A549 (cell line): ENCODE measurements around the gene RBBP7. TPM values are rescaled to one million over a fixed set of nuclear protein-coding genes. Genes with fewer than 3 reads are reported as not detected.
A peak's percentile ranks its signal among the peaks of the same experiment; 100 is the strongest.
"Not testable (repeated sequence)": the region's sequence is repeated elsewhere in the genome, so short reads cannot be mapped to it uniquely, and the experiment has no call there.

Experiments used
- ATAC-seq, 2 experiments: fragments of 200-7000 bp in 1 of 2; fragments of >200 bp in 1 of 2; cut with Nextera tagmentation in 1 of 2; cut with Tn5 transposase in 1 of 2; 3 replicates each; pipeline versions ENCODE4 v1.8.0 to v1.9.1; 2018 to 2020; ENCODE audit warnings: mild to moderate bottlenecking in 1 of 2, moderate library complexity in 1 of 2
- CTCF ChIA-PET: fragments of 300-600 bp; sonication (Branson Sonifier 250); formaldehyde crosslinking; extraction: SDS; loops from one replicate; lab custom pipeline; 2021; ENCODE audit warnings: antibody characterized with exemption, inconsistent platforms; lab: Yijun Ruan, JAX
- POLR2A ChIA-PET: fragments of 350-600 bp; formaldehyde crosslinking; extraction: SDS; loops from one replicate; lab custom pipeline; 2021; ENCODE audit warnings: antibody characterized with exemption, inconsistent platforms; lab: Yijun Ruan, JAX
- DNase-seq, 2 experiments: peaks; one replicate each; pipeline versions ENCODE4 v3.0.0 to v3.0.0-alpha.2; 2011 to 2016; ENCODE audit warnings: low read depth in 1 of 2, low spot score in 1 of 2
- FAIRE-seq: peaks from 2 replicates; lab custom pipeline; 2011; peaks lifted over from hg19 to GRCh38; lab: Jason Lieb, UNC
- H3K27ac ChIP-seq, 2 experiments: fragments of >200 bp; sonication (Bioruptor Twin); formaldehyde crosslinking; 3 replicates each; pipeline ENCODE4 v1.5.1; 2016 to 2017
- H3K4me1 ChIP-seq: fragments of >200 bp; sonication (Bioruptor Twin); formaldehyde crosslinking; 3 replicates; pipeline ENCODE4 v1.6.1; 2016
- H3K4me2 ChIP-seq: fragments of >200 bp; sonication (Bioruptor Twin); formaldehyde crosslinking; 3 replicates; pipeline ENCODE4 v1.6.1; 2016
- H3K4me3 ChIP-seq: fragments of >200 bp; sonication (Bioruptor Twin); formaldehyde crosslinking; 3 replicates; pipeline ENCODE4 v1.5.1; 2016
- H3K9me3 ChIP-seq: fragments of >200 bp; sonication (Bioruptor Twin); formaldehyde crosslinking; 3 replicates; pipeline ENCODE4 v1.6.1; 2016
- CBX8 ChIP-seq: fragments of 200-600 bp; sonication (generic); IDR thresholded peaks from 2 replicates; pipeline ENCODE4 v1.6.1; 2016
- CEBPB ChIP-seq, 2 experiments: fragments of >200 bp in 1 of 2; sonication (Bioruptor Twin) in 1 of 2; formaldehyde crosslinking in 1 of 2; IDR thresholded peaks; 2 replicates each; pipeline ENCODE4 v1.6.1; 2012 to 2016
- EHF ChIP-seq: fragments of 250-450 bp; sonication (Bioruptor Pico); IDR thresholded peaks from 2 replicates; pipeline ENCODE4 v1.5.0; 2020; ENCODE audit warnings: mild to moderate bottlenecking
- FOSL2 ChIP-seq, 2 experiments: fragments of 450-650 bp in 1 of 2; fragments of >200 bp in 1 of 2; sonication (Bioruptor Twin) in 1 of 2; formaldehyde crosslinking; IDR thresholded peaks; 2 replicates each; pipeline versions ENCODE4 v1.5.0 to v1.6.1; 2016 to 2020; ENCODE audit warnings: mild to moderate bottlenecking in 1 of 2, moderate library complexity in 1 of 2
- FOXS1 ChIP-seq: fragments of 250-450 bp; sonication (Bioruptor Pico); IDR thresholded peaks from 2 replicates; pipeline ENCODE4 v1.5.0; 2020; ENCODE audit warnings: mild to moderate bottlenecking, moderate library complexity
- GATA3 ChIP-seq: IDR thresholded peaks from 2 replicates; pipeline ENCODE4 v1.6.1; 2012; ENCODE audit warnings: borderline replicate concordance
- HOXB13 ChIP-seq: fragments of 250-450 bp; sonication (Bioruptor Pico); IDR thresholded peaks from 2 replicates; pipeline ENCODE4 v1.5.0; 2020; ENCODE audit warnings: low read depth, mild to moderate bottlenecking, moderate library complexity
- PBX3 ChIP-seq: IDR thresholded peaks from 2 replicates; pipeline ENCODE4 v1.6.1; 2012
- PHF8 ChIP-seq: fragments of 200-600 bp; sonication (generic); IDR thresholded peaks from 2 replicates; pipeline ENCODE4 v1.6.1; 2016; ENCODE audit warnings: low read depth, mild to moderate bottlenecking, antibody characterized with exemption, moderate library complexity, borderline replicate concordance
- POLR2AphosphoS2 ChIP-seq: conservative IDR thresholded peaks from 2 replicates; pipeline ENCODE4 v1.6.1; 2012; ENCODE audit warnings: low read length, improper control_type of control experiment, inconsistent platforms
- SMC3 ChIP-seq: fragments of >200 bp; sonication (Bioruptor Twin); formaldehyde crosslinking; IDR thresholded peaks from 3 replicates; pipeline ENCODE4 v1.6.1; 2018; ENCODE audit warnings: inconsistent platforms
- ZC3H11A ChIP-seq: fragments of 450-650 bp; IDR thresholded peaks from 2 replicates; pipeline ENCODE4 v1.6.1; 2014; ENCODE audit warnings: antibody characterized with exemption, mild to moderate bottlenecking
- WGBS: methylation state at CpG from one replicate; pipeline ENCODE4 v1.1.6; 2017; ENCODE audit errors: missing lambda C conversion rate; 5-methylcytosine and 5-hydroxymethylcytosine counted together
- polyA plus RNA-seq, 4 experiments: library from polyadenylated mRNA; depleted of rRNA in 3 of 4; stranded (reverse); fragments of >200 nt; fragmentation: RNase III in 1 of 4; extraction: RNeasy Plus Mini Kit Qiagen cat#74134 plus additional on column Dnase treatment in 1 of 4; gene quantifications; 2 replicates in 3 of 4; 3 replicates in 1 of 4; pipeline ENCODE4 v1.2.3, GENCODE V29; 2011 to 2017
- TF ChIP-seq, protein P1 (sequence below): fragments of 200-600 bp; sonication (generic); IDR thresholded peaks from 2 replicates; pipeline ENCODE4 v1.6.1; 2016; ENCODE audit warnings: antibody characterized with exemption, mild to moderate bottlenecking, moderate library complexity
- TF ChIP-seq, protein P2 (sequence below): fragments of 150-350 bp; IDR thresholded peaks from 2 replicates; pipeline ENCODE4 v1.6.1; 2014; ENCODE audit warnings: low read depth, mild to moderate bottlenecking, low read length

Gene RBBP7
- polyA plus RNA-seq, 2 of the 4 experiments (the other 2 are of a cell fraction) = 222 to 301 TPM

DNA sequence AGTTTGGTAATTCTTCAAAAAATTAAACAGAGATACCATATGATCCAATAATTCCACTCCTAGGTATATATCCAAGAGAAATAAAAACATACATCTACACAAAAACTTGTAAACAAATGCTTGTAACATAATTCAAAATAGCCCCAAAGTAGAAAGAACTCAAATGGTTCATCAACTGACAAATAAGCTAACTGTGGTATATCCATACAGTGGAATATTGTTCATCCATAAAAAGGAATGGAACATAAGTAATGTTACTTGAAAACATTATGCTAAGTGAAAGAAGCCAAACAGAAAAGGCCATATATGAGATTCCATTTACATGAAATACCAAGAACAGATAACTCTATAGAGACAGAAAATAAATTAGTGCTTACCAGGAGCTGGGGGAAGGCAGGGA, 13.4 kb downstream of the RBBP7 start:
- no peaks in the 10 kb centered on the region for H3K9me3 ChIP-seq
- H3K4me1 ChIP-seq = no peaks in the 10 kb centered on the region
- no peak overlapping the region for H3K4me3 ChIP-seq
- ChIA-PET POLR2A (no interaction called here), CTCF (interaction anchor here (0.6 to 1.9 kb wide), 3 partner anchors 18 to 36 kb away, joined by 3 to 5 read pairs (median 3); no protein-coding TSS in a partner anchor)
- ATAC-seq = no peak
- no peak overlapping the region for H3K27ac ChIP-seq
- H3K4me2 ChIP-seq = no peak overlapping the region
- FAIRE-seq = peak; percentile 96
- DNase-seq = no peak
- TF ChIP-seq GATA3 (no peak), FOXS1 (CRISPR knock-in tag) (no peak), PBX3 (no peak), CBX8 (no peak), CEBPB (IDR thresholded peaks at IDR 0.05) (no peak), HOXB13 (CRISPR knock-in tag) (no peak)

DNA sequence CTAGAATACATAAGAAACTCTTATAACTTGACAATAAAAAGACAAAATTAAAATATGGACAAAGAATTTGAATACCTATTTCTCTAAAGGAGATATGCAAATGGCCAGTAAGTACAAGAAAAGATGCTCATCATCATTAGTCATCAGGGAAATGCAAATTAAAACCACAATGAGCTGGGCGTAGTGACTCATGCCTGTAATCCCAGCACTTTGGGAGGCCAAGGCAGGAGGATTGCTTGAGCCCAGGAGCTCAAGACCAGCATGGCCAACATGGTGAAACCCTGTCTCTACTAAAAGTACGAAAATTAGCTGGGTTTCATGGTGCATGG, 14.1 kb downstream of the RBBP7 start:
- H3K27ac ChIP-seq; H3K9me3 ChIP-seq; DNase-seq; ATAC-seq; FAIRE-seq; H3K4me2 ChIP-seq; POLR2A ChIA-PET; H3K4me3 ChIP-seq; H3K4me1 ChIP-seq; TF ChIP-seq FOSL2 (IDR thresholded peaks at IDR 0.05): not testable (repeated sequence)
- CTCF ChIA-PET = interaction anchor here (0.6 to 1.9 kb wide), 4 partner anchors 27 to 1384 kb away, joined by 3 to 5 read pairs (median 3); no protein-coding TSS in a partner anchor
- TF ChIP-seq FOSL2 (CRISPR knock-in tag; IDR thresholded peaks at IDR 0.05) = peak; percentile 28; the same call in 1 of the 2 replicates
- 96% methylated on average over 2 of the region's 2 CpGs for WGBS

- no peak for DNase-seq
- ATAC-seq = no peak
- no peak overlapping the region for H3K4me2 ChIP-seq
- H3K4me1 ChIP-seq = no peaks in the 10 kb centered on the region; the same call in 2 of the 3 replicates
- H3K9me3 ChIP-seq = no peaks in the 10 kb centered on the region
- CTCF ChIA-PET = interaction anchor here (0.6 to 1.7 kb wide), 6 partner anchors 10 to 1385 kb away, joined by 3 read pairs; no protein-coding TSS in a partner anchor
- 98% methylated on average over 5 of the region's 5 CpGs for WGBS
- POLR2A ChIA-PET = no interaction called here
- H3K27ac ChIP-seq = no peak overlapping the region
- no peak for FAIRE-seq
- TF ChIP-seq SMC3 = no peak
- TF ChIP-seq, protein P1, sequence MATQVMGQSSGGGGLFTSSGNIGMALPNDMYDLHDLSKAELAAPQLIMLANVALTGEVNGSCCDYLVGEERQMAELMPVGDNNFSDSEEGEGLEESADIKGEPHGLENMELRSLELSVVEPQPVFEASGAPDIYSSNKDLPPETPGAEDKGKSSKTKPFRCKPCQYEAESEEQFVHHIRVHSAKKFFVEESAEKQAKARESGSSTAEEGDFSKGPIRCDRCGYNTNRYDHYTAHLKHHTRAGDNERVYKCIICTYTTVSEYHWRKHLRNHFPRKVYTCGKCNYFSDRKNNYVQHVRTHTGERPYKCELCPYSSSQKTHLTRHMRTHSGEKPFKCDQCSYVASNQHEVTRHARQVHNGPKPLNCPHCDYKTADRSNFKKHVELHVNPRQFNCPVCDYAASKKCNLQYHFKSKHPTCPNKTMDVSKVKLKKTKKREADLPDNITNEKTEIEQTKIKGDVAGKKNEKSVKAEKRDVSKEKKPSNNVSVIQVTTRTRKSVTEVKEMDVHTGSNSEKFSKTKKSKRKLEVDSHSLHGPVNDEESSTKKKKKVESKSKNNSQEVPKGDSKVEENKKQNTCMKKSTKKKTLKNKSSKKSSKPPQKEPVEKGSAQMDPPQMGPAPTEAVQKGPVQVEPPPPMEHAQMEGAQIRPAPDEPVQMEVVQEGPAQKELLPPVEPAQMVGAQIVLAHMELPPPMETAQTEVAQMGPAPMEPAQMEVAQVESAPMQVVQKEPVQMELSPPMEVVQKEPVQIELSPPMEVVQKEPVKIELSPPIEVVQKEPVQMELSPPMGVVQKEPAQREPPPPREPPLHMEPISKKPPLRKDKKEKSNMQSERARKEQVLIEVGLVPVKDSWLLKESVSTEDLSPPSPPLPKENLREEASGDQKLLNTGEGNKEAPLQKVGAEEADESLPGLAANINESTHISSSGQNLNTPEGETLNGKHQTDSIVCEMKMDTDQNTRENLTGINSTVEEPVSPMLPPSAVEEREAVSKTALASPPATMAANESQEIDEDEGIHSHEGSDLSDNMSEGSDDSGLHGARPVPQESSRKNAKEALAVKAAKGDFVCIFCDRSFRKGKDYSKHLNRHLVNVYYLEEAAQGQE = no peak
- TF ChIP-seq ZC3H11A = no peak
- TF ChIP-seq EHF = no peak
- TF ChIP-seq POLR2AphosphoS2 = no peak
- TF ChIP-seq, protein P2, sequence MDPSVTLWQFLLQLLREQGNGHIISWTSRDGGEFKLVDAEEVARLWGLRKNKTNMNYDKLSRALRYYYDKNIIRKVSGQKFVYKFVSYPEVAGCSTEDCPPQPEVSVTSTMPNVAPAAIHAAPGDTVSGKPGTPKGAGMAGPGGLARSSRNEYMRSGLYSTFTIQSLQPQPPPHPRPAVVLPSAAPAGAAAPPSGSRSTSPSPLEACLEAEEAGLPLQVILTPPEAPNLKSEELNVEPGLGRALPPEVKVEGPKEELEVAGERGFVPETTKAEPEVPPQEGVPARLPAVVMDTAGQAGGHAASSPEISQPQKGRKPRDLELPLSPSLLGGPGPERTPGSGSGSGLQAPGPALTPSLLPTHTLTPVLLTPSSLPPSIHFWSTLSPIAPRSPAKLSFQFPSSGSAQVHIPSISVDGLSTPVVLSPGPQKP = no peak
- TF ChIP-seq PHF8 = no peak
- H3K4me3 ChIP-seq = no peak overlapping the region
Measured at GRCh38 chrX:16855363-16856075, 14.6 kb downstream of the RBBP7 start.
